HG02678 (cell line): ENCODE measurements around the gene PHACTR3.

Experiments used
- ATAC-seq: cut with Tn5 transposase; IDR thresholded peaks from one replicate; pipeline ENCODE4 v1.9.1; 2021; ENCODE audit warnings: mild to moderate bottlenecking, moderate library complexity; ENCODE audit not compliant: unreplicated experiment

Gene PHACTR3

DNA sequence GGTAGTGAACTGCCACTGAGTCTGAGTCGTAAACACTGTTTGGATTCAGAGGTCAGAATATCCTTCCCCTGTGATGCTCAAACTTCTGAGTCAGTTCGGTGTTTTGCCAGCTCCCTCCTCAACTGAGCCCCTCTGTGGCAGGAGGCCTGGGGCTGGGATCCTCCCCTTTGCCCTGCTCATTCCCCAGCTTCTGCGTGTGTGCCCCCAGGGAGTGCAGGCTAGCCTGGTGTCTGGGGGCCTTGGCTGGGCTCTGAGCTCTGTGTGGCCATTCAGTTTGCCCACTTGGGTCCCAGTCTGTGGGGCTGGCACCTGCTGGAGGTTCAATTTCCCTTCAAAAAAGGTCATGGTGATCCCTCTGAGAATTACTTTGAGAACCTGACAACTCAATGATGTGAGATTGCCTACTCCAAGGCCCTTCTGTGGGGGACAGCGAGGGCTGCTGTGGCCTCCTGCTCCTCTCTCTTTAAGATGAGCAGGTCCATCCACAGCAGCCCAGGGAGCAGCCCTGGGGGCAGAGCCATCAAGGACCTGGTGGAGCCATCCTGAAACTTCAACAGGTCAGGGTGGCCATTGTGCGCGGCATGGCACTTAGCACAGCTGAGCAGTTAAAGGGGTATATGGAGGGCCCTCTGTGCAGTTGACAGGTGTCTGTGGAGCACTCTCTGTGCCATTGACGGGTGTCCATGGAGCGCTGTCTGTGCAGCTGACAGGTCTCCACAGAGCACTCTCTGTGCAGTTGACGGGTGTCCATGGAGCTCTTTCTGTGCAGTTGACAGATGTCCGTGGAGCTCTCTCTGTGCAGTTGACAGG, 181.9 kb downstream of the PHACTR3 start:
- ATAC-seq: no peak

DNA sequence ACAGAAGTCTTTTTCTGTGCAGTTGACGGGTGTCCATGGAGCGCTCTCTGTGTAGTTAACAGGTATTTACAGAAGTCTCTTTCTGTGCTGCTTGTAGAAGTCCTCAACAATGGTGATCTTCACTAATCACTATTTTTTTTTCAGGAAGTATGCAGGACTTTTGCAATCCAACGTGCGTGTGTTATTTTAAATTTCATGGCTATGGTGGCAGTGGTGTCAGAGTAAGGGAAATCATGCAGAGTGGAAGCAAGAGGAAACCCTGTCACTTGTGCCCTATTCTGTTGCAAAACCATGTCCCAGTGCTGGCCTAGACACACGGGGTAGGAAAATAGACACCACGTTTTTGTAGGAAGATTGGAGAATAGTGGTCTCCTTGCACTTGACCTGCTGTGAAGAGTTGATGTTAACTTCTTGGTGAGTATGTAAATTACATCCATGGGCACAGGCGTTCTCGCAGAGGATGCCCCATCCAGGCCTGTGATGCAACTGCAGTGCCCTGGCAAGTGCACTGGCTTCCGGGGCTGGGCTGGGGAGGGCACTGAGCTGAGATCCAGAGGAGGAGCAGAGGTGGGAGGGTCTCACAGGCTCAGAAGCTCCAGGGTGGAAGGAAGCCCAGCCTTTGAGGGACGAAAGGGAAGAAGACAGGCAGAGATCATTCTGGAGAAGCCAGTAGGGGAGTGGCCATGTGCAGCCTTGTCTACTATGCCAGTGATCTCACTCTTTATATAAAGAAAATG, 182.6 kb downstream of the PHACTR3 start:
- ATAC-seq: no peak

DNA sequence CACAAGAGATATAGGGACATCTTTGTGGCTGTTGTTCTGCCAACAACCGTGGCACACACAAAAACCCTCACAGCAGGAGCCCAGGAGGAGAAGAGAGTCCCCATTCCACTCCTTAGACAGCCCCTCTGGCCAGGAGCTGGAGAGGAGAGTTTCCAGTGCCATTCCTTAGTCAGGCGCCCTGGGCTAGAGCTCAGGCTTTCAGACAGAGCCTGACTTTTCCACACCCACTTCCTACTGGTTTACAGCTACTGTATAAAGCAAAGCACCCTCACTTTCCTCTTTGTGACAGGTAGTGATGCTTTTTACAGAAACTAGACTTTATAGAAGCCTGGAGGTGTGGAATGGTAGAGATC, 183.2 kb downstream of the PHACTR3 start:
- no peak for ATAC-seq

DNA sequence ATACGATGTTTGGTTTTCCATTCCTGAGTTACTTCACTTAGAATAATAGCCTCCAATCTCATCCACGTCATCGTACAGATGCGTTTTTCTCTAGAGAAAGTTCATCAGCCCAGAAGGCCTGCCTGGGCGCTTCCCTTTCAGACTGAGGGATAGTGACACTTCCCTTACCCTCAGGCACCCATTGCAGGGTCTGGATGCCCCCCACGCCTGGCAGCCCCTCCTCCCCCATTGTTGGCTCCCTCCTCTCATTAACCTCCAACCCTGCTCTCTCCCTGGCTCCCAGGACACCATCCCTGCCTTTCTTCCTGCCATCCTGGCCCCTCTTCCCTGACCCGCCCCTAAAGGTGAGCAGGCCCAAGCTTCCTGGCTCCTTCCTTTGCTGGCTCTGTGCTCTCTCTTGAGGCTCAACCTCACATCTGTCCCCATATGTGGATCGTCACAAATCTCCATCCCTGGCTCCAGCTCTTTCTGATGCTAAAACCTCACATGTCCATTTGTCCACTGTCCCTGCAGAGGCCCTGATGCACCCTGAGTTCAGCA, 183.9 kb downstream of the PHACTR3 start:
- no peak for ATAC-seq

DNA sequence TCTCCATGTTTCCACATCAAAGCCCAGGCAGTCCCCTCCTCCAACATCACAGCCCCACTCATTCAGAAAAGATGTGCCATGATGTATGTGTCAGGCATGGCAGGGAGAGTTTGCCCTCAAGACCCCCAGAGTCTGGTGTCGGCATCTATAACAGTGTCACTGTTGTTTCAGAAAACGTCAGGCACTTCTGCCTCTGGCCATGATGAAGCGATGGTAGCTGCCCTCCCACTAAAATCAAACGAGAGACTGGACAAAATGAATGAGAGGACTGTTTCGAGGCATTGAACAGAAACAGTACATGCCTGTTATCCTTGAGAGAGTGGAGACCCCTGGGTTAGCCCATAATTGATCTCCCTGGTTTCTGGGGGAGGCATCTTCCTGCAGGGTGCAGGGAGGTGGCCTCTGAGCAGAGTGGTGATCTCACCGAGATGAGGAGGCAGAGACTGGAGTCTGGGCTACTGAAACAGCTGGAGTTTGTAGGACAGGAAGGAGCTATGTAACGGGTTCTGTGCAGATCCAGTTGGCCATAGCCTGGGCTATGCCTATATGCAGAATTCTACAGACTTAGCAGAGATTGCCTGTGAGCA, 184.6 kb downstream of the PHACTR3 start:
- ATAC-seq: no peak

DNA sequence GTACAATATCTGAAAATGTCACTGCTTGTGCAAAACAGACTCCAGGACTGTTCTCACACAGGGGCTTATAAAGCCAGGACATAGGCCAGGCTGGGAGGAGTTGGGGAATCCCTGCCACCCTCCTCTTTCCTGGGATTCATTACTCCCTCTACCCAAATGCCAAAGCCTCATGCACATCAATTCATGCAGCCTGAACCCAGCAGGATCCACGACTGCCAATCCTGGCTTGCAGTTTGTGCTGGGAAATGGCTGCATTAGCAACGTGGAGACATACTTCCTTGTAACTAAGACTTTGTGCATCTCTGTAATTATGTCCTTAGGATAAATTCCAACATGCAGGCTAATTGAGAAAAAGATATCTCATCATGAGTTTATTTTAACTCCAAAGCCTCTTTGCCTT, 185.3 kb downstream of the PHACTR3 start:
- no peak for ATAC-seq

DNA sequence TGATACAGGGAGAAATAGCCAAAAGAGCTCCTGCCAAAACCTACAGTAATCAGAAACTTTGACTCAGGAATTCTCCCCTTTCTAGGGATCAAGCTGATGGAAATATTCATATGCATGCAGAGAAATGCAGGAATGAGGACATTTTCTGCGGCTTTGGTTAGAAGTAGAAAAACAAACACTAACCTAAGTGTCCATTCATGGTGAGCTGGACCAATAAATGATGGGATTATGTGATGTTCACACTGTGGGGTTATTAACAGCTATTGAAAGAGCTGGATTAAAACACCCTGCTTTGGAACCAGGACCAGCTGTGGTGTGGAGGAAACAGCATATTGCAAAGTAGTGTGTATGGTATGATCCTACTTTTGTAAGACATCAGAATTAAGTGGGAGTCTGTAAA, 186.0 kb downstream of the PHACTR3 start:
- no peak for ATAC-seq

DNA sequence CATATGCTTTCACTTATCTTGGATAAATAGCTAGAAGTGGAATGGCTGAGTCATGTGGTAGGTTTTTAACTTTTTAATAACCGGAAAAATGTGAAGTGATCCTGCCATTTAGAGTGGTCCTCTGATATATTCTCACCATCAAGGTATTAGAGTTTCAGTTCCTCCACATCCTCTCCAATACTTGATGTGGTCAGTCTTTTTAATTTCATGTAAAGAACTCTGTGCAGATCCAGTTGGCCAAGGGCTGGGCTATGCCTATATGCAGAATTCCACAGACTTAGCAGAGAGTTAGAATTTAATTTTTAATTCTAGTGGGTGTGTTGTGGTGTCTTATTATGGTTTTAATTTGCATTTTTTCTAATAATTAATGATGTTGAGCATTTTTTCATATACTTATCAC, 188.0 kb downstream of the PHACTR3 start:
- ATAC-seq: no peak

DNA sequence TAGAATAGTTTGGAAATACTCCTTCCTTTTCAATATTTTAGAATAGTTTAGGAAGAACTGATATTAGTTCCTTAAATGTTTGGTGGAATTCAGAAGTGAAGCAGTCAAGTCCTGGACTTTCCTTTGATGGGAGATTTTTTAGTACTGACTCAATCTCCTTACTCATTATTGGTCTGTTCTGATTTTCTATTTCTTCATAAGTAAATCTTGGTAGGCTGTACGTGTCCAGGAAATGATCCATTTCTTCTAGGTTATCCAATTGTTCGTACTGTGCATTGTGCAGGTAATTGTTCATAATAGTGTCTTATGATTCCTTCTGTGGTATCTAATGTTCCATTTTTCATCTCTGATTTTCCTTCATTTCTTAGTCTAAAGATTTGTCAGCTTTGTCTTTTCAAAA, 190.2 kb downstream of the PHACTR3 start:
- ATAC-seq: no peak

DNA sequence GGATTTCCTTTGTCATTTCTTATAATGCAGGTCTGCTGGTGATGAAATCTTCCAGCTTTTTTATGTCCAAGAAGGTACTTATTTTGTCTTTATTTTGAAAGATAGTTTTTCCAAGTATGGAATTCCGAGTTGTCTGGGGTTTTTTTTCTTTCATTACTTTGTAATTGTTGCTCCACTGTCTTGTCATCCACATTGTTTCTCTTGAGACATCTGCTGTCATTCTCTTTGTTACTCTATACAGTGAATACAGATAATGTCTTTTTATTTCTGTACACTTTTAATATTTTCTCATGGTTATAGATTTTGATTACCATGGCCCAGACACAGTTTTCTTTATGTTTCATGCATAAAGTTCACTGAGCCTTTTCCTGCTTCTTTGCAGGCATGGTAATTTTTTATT, 196.0 kb downstream of the PHACTR3 start:
- ATAC-seq: no peak

DNA sequence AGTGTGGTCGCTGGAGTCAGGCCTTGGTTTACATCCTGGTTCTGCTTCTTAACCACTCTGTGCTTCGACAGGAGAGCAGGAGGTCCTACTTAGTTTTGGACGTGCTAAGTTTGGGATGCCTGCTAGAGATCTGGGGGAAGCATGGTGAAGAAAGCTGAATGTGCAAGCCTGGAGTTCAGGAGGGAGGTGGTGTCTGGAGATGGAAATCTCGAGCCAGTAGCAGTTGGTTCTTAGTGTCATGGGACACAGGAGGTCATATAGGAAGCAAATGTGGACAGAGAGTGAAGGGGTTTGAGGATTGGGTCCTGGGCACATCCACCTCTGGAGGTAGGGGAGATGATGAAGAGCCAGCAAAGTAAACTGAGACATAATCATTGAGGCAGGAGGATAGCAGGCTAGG, 197.7 kb downstream of the PHACTR3 start:
- ATAC-seq: no peak

DNA sequence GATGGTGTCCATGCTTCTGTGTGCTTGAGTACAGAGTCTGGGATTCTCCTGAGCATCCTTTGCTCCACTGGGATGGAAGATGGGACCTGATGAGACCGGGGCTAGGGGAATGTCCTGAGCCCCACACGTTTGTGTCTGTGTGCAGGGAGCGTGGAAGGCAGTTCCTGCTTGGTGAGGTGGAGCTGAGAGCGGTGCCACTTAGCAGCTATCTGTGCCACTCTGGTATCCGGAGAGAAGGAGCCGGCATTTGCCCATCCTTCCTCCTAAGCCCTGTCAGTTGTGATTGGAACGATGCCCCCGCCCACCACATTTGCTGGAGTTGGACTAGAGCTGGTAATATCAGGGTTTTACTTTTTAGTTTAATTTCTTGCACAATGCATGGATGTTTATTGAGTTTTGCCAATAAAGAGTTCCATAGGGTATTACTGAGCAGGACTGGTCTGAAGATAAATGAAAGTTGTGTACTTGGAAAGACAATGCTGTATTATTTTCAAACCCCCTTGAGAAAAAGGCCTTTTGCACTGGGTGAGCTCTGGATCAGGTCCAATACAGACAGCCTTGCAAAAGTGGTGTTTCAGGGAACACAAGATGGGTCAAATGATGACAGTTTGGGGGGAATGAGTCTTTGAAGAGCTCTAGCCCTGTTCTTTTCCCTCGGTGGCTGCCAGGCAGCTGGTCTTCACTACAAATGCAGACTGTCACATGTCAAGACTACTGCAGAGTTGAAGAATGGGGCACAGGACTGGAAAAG, 198.3 kb downstream of the PHACTR3 start:
- ATAC-seq: no peak

DNA sequence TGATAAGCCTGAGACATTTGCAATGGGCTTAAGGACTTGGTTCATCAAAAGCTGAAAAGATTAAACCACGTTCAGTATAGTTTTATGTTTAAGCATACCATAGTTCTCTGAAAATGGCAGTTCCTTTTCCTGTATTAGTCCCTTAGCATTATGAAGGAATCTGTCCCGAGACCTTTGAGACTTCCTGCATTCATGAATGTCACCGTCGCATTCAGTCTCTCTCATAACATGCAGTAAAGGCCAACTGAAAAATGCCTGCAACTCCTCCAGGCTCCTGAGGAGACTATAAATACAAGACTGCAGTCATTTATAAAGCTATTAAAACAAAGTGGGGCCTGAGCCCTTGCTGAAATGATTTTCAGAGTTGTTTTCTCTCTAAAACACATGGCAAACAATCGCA, 200.0 kb downstream of the PHACTR3 start:
- ATAC-seq: no peak

DNA sequence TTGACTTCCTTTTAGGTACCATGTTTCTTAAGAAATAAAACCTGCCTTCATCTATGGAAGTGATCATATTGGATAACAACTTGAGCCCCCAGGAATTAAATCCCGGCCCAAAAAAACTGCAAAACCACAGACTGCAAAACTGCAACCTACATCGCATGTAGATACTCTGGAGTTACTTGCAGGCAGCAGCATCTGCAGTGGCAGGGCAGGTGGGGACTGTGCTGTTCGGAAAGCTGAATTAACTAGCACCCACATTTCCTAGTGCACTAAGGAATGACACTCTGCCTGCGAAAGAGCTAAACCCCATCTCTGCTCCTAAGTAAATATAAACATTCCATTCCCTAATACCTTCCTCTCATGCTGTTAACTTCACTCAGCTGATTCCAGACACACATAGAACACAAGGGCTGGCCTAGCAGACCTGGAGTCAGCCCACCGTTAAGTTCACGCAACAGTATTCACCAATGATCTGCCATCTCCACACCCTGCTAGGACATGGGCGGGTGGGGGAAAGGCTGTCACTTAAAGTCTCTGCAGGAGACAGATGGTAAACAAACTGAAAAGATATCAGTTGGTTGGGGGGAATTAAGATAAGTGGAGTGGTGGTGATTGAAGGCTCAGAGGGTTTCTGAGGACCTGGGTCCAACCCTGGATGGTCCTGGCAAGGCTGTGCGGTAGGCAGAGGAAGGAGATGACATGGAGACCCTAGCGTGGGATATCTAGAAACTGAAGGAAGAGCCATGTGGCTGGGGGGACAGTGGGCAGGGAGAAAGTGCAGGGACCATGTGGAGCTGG, 200.7 kb downstream of the PHACTR3 start:
- no peak for ATAC-seq

DNA sequence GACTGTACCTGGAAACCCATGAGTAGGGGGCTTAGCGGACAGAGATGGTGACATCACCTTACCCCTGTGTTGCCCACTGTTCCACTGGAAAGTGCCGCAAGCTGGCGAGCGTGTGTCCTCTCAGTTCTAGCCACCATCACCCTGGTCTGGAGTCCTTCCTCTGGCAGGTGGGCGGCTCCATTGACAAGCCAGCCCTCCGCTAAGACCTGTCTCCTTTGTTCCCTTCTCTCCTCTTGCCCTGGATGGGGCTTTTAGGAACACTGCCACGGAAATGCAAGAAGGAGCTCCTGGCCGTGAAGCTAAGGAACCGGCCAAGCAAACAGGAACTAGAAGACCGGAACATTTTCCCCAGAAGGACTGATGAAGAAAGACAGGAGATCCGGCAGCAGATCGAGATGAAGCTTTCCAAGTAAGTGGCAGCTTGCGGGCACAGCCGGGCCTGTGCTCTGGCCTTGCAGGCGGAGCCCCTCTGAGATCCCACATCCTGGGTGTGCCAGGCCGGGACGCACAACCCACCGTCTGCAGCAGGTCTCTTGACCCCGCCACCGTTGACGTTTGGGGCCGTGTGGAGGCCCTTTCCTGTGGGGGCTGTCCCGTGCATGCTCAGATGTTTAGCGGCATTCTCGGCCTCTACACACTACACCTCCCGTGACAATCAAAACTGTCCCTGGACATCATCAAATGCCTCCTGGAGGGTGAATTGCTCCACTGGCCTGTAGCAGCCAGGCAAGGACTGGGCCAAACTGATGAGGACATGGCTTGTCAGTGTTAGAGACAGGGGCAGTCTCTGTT, 201.6 kb downstream of the PHACTR3 start:
- ATAC-seq: no peak

DNA sequence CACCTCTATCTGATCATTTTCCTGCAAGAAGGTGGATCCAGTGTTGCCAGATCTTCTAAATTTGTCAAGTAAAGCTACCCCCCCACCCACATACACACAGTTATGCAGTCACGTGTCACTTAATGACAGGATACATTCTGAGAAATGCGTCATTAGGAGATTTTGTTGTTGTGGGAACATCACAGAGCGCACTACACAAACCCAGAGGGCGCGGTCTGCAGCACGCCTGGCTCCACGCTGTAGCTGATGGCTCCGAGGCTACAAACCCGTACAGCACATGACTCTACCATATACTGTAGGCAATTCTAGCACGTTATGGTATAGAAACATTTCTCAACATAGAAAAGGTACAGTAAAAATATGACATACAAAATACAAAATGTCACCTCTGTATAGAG, 202.2 kb downstream of the PHACTR3 start:
- ATAC-seq: no peak

DNA sequence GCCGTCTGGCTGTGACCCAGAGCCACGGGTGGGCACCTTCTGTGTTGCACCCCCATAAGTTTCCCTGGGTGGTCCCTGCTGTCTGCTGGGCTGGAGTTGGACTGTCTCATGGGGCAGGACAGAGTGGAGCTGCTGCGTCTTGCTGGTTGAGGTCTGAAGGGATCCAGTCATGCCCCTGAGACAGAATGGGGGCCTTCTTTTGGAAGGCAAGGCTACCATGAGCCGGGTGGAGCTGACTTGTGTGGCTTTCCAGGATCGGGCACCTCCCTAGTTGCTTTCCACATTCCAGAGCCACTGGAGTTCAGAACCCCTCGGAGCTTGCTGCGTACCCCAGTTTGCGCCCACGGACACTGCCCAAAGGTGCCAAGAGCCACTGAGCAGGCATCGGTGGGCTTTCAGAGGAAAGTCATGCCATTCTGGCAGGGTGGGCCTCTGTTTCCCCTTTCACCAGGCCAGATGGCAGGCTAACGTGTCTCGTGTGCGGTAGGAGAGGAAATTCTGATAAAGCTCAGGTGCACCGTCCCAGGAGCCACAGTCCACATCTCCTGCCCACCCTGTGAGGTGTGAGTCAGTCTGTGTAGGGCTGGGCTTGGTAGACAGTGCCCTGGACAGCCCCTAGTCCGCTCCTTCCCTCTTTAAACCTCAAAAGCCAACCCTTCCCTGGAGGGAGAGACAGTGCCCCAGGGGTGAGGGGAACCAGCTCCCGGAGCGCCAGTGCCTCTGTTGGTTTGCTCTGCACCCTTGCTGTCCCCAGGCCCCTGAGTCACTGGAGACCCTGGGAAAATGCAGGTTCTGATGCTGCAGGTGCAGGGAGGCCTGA, 203.8 kb downstream of the PHACTR3 start:
- ATAC-seq: no peak

DNA sequence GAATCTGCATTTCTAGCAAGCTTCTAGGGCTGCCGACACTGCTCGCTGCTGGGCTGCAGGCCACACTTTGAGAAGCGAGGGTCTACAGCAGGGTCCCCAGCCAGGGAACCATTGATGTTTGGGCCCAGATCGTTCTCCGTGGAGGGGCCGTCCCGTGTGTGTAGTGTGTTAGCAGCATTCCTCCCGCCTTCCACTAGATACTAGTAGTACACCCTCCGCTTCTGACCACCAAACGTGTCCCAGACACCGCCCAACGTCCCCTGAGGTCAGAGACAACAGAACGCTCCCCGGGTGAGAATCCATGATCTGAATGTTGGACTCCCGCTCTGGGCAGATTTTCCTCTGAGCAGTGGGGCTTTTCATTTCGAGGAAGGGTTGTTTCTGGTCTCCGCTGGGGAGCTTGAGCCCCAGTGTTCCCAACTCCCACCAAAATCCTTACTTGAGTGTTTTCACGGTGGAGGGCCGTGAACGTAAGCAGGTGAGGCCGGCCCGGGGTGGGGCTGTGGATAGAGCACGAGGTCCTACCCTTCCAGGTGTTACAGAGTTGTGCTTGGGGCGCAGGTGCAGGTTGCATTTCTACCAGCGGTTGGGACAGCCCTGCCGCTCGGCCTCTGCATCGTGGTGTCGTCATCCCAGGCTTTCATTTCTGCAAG, 204.5 kb downstream of the PHACTR3 start:
- ATAC-seq: no peak
